IMR-90 (cell line): ENCODE measurements around the gene ANGPTL4. TPM values are rescaled to one million over a fixed set of nuclear protein-coding genes. Genes with fewer than 3 reads are reported as not detected.
"Not testable (repeated sequence)": the region's sequence is repeated elsewhere in the genome, so short reads cannot be mapped to it uniquely, and the experiment has no call there.

Source experiments
- ATAC-seq: fragments of 200-7000 bp; cut with Tn5 transposase; 2 replicates; pipeline ENCODE4 v1.9.1; 2020; ENCODE audit warnings: low read depth, mild to moderate bottlenecking, moderate library complexity
- BruUV-seq: library from RNA; stranded (reverse); fragments of 400-500 nt; replicated peaks from 2 replicates; lab custom pipeline; 2021; lab: Mats Ljungman, UMichigan
- CTCF ChIA-PET: fragments of 300-600 bp; formaldehyde crosslinking; extraction: SDS; loops from one replicate; lab custom pipeline; 2021; ENCODE audit warnings: antibody characterized with exemption; lab: Yijun Ruan, JAX
- POLR2A ChIA-PET: fragments of 300-600 bp; sonication (Branson Sonifier 250); formaldehyde crosslinking; loops from one replicate; lab custom pipeline; 2022; ENCODE audit warnings: antibody characterized with exemption; ENCODE audit not compliant: unreplicated experiment; lab: Charles Lee
- DNase-seq: peaks from one replicate; pipeline ENCODE4 v3.0.0; 2013
- H2AFZ ChIP-seq: replicated peaks from 2 replicates; pipeline ENCODE3; 2013; ENCODE audit warnings: low read length, mild to moderate bottlenecking; ENCODE audit not compliant: poor library complexity
- H2AK5ac ChIP-seq: 2 replicates; pipeline ENCODE4 v1.6.1; 2013; ENCODE audit warnings: low read depth, low read length, inconsistent platforms
- H2AK9ac ChIP-seq: replicated peaks from 2 replicates; pipeline ENCODE3; 2013; ENCODE audit warnings: mild to moderate bottlenecking, low read depth, low read length, moderate library complexity; ENCODE audit not compliant: poor library complexity
- H2BK120ac ChIP-seq: 2 replicates; pipeline ENCODE4 v1.6.1; 2013; ENCODE audit warnings: low read depth, low read length, inconsistent platforms
- H2BK15ac ChIP-seq: 3 replicates; pipeline ENCODE4 v1.6.1; 2013; ENCODE audit warnings: low read depth, low read length, inconsistent platforms
- H2BK20ac ChIP-seq: 2 replicates; pipeline ENCODE4 v1.6.1; 2013; ENCODE audit warnings: low read depth, mild to moderate bottlenecking, inconsistent platforms, low read length, moderate library complexity
- H2BK5ac ChIP-seq: 2 replicates; pipeline ENCODE4 v1.6.1; 2013; ENCODE audit warnings: mild to moderate bottlenecking, low read depth, low read length, inconsistent platforms; ENCODE audit not compliant: poor library complexity, severe bottlenecking
- H3K14ac ChIP-seq: replicated peaks from 2 replicates; pipeline ENCODE4 v1.6.1; 2013; ENCODE audit warnings: low read depth, low read length, inconsistent platforms
- H3K18ac ChIP-seq: 2 replicates; pipeline ENCODE4 v1.6.1; 2013; ENCODE audit warnings: low read depth, low read length, control low read depth
- H3K23ac ChIP-seq: 2 replicates; pipeline ENCODE4 v1.6.1; 2013; ENCODE audit warnings: low read depth, low read length, inconsistent platforms
- H3K27ac ChIP-seq: 2 replicates; pipeline ENCODE4 v1.5.1; 2013; ENCODE audit warnings: mild to moderate bottlenecking, control low read depth, low read length; ENCODE audit not compliant: insufficient read depth
- H3K27me3 ChIP-seq: 2 replicates; pipeline ENCODE4 v1.6.1; 2013; ENCODE audit warnings: low read length; ENCODE audit not compliant: control insufficient read depth, insufficient read depth
- H3K36me3 ChIP-seq: 2 replicates; pipeline ENCODE4 v1.6.1; 2013; ENCODE audit warnings: low read length, mixed read lengths; ENCODE audit not compliant: control insufficient read depth, insufficient read depth
- H3K4ac ChIP-seq: 2 replicates; pipeline ENCODE4 v1.6.1; 2013; ENCODE audit warnings: low read depth, low read length, inconsistent platforms
- H3K4me1 ChIP-seq: 2 replicates; pipeline ENCODE4 v1.6.1; 2013; ENCODE audit warnings: low read length, mixed read lengths; ENCODE audit not compliant: control insufficient read depth, insufficient read depth
- H3K4me2 ChIP-seq: 2 replicates; pipeline ENCODE4 v1.6.1; 2013; ENCODE audit warnings: low read depth, mild to moderate bottlenecking, control low read depth, low read length, moderate library complexity
- H3K4me3 ChIP-seq: 2 replicates; pipeline ENCODE4 v1.5.1; 2013; ENCODE audit warnings: low read depth, mild to moderate bottlenecking, control low read depth, low read length, moderate library complexity; ENCODE audit not compliant: insufficient read depth
- H3K56ac ChIP-seq: 2 replicates; pipeline ENCODE4 v1.6.1; 2013; ENCODE audit warnings: low read length, inconsistent platforms; ENCODE audit not compliant: insufficient read depth; ENCODE audit errors: extremely low read depth
- H3K79me1 ChIP-seq, 2 experiments: 2 replicates each; pipeline ENCODE4 v1.6.1; 2013; ENCODE audit warnings: low read length in 2 of 2, inconsistent platforms in 1 of 2, low read depth in 1 of 2
- H3K9ac ChIP-seq: 2 replicates; pipeline ENCODE4 v1.6.1; 2013; ENCODE audit warnings: low read depth, low read length, control low read depth
- H3K9me1 ChIP-seq: 2 replicates; pipeline ENCODE4 v1.6.1; 2013; ENCODE audit warnings: low read length, inconsistent platforms; ENCODE audit not compliant: insufficient read depth
- H3K9me3 ChIP-seq: 2 replicates; pipeline ENCODE4 v1.6.1; 2013; ENCODE audit warnings: low read length; ENCODE audit not compliant: control insufficient read depth, insufficient read depth
- H4K20me1 ChIP-seq: 2 replicates; pipeline ENCODE4 v1.6.1; 2013; ENCODE audit warnings: low read length, inconsistent platforms; ENCODE audit not compliant: insufficient read depth
- H4K5ac ChIP-seq: 2 replicates; pipeline ENCODE4 v1.6.1; 2013; ENCODE audit warnings: mild to moderate bottlenecking, low read depth, low read length, control low read depth
- H4K8ac ChIP-seq, 2 experiments: 2 replicates each; pipeline ENCODE4 v1.6.1; 2013; ENCODE audit warnings: low read depth in 2 of 2, low read length in 2 of 2, control low read depth in 1 of 2, inconsistent platforms in 1 of 2
- H4K91ac ChIP-seq: 2 replicates; pipeline ENCODE4 v1.6.1; 2013; ENCODE audit warnings: low read depth, low read length, inconsistent platforms; ENCODE audit not compliant: insufficient read depth
- WGBS, 2 experiments: methylation state at CpG; one replicate each; pipeline versions ENCODE4 v1.1.5 to v1.1.7; 2013; ENCODE audit warnings: missing lambda C conversion rate in 2 of 2; ENCODE audit not compliant: insufficient read length in 1 of 2; ENCODE audit errors: extremely low coverage in 2 of 2; 5-methylcytosine and 5-hydroxymethylcytosine counted together
- dilution Hi-C: fragments of 300-500 bp; cut with HindIII; formaldehyde crosslinking; loops from one replicate; pipeline ENCODE4 v1.14.3; 2018; ENCODE audit warnings: low sequenced_read_pairs; ENCODE audit not compliant: unreplicated experiment
- in situ Hi-C: fragments of 300-500 bp; cut with MboI; formaldehyde crosslinking; loops from 3 replicates; pipeline ENCODE4 v1.14.3; 2019; ENCODE audit warnings: low sequenced_read_pairs, inconsistent platforms, mixed read lengths
- intact Hi-C: fragments of 100-400 bp; cut with micrococcal nuclease; formaldehyde crosslinking; loops from 2 replicates; pipeline ENCODE4 v1.10.0; 2022
- polyA plus RNA-seq, 3 experiments: library from polyadenylated mRNA; depleted of rRNA; stranded (reverse); fragments of >200 nt; gene quantifications; 2 replicates each; pipeline ENCODE4 v1.2.3, GENCODE V29; 2012; ENCODE audit warnings: low replicate concordance in 1 of 3
- total RNA-seq: library from RNA; depleted of rRNA; stranded (reverse); fragments of >200 nt; gene quantifications from 2 replicates; pipeline ENCODE4 v1.2.3, GENCODE V29; 2012

ANGPTL4 gene
- total and polyA plus RNA-seq, 2 of the 4 experiments (the other 2 are of a cell fraction) = 1.4 to 19.1 TPM

DNA sequence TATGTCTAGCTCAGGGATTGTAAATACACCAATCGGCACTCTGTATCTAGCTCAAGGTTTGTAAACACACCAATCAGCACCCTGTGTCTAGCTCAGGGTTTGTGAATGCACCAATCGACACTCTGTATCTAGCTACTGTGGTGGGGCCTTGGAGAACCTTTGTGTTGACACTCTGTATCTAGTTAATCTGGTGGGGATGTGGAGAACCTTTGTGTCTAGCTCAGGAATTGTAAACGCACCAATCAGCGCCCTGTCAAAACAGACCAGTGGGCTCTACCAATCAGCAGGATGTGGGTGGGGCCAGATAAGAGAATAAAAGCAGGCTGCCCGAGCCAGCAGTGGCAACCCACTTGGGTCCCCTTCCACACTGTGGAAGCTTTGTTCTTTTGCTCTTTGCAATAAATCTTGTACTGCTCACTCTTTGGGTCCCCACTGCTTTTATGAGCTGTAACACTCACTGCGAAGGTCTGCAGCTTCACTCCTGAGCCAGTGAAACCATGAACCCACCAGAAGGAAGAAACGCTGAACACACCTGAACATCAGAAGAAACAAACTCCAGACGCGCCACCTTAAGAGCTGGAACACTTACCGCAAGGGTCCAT is 12.5 kb downstream of the ANGPTL4 start:
- H3K9ac ChIP-seq, CTCF ChIA-PET, H3K18ac ChIP-seq, H3K79me1 ChIP-seq, H2BK20ac ChIP-seq, H2AK5ac ChIP-seq, DNase-seq, H4K5ac ChIP-seq, H2BK5ac ChIP-seq, H3K23ac ChIP-seq, H3K56ac ChIP-seq, H2BK120ac ChIP-seq, H3K4me3 ChIP-seq, H3K9me1 ChIP-seq, H2BK15ac ChIP-seq, H3K4me2 ChIP-seq, dilution Hi-C loops, H2AK9ac ChIP-seq, H4K91ac ChIP-seq, H3K14ac ChIP-seq, H2AFZ ChIP-seq, H3K4me1 ChIP-seq, in situ Hi-C loops, H3K4ac ChIP-seq, H4K20me1 ChIP-seq, ATAC-seq, intact Hi-C loops, H4K8ac ChIP-seq, H3K27ac ChIP-seq, H3K27me3 ChIP-seq, POLR2A ChIA-PET, H3K9me3 ChIP-seq, BruUV-seq: not testable (repeated sequence)
- 93% methylated on average over 2 of the region's 10 CpGs; no CpG with 5 or more reads in 1 of the 2 experiments for whole genome bisulfite sequencing, 2 experiments
- H3K36me3 ChIP-seq = peaks cover 13% of the 10 kb centered on the region
